OCI-LY1 (cell line): ENCODE measurements around the gene TRRAP.
A peak's percentile ranks its signal among the peaks of the same experiment; 100 is the strongest.

ENCODE experiments used
- EZH2 ChIP-seq: fragments of 200-600 bp; sonication (generic), shearing (Covaris generic); IDR thresholded peaks from 2 replicates; pipeline ENCODE4 v1.8.0; 2017; ENCODE audit warnings: borderline replicate concordance, mixed run types, mild to moderate bottlenecking, antibody characterized with exemption, low read length, moderate library complexity, mixed read lengths
- TF ChIP-seq, protein P1 (sequence below): fragments of 200-600 bp; sonication (generic), shearing (Covaris generic); IDR thresholded peaks from 2 replicates; pipeline ENCODE4 v1.5.1; 2017; ENCODE audit warnings: mild to moderate bottlenecking, antibody characterized with exemption, low read length, moderate library complexity, mixed read lengths

DNA sequence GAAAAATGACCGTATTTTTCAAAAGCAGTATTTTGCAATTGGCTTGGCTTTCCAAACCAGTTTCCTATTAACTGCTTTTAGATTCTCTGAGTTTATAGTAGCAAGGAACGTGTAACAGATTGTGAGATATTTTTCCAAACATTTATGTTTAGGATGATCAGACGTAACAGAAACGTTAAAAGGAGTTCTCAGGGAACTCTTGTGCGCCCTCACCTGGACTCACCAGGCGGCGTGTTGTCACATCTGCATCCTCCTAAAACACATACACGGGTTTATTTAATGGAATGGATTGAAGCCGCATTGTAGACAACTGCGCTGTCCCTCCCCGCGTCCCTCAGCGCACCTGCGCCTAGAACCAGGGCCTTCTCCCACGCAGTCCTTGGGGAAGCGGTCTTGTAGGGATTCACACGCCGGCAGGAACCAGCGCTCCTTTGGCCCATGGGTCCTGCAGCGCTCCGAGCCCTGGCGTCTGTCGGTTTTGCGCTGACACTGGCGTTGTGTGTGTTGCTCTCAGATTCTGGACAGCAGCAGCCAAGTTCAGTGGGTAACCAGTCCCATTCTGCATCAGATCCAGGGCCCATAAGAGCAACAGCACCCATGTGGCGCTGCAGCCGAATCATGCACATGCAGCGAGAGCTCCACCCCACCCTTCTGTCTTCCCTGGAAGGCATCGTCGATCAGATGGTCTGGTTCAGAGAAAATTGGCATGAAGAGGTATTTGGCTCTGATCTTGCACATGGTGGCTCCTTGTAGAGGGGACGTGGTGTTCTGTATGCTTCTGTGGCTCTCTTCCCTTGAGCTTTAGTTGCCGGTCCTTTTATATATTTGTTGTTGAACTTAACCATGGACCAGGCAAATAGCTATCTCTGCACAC lies 114.9 kb downstream of the TRRAP start:
- TF ChIP-seq, protein P1, sequence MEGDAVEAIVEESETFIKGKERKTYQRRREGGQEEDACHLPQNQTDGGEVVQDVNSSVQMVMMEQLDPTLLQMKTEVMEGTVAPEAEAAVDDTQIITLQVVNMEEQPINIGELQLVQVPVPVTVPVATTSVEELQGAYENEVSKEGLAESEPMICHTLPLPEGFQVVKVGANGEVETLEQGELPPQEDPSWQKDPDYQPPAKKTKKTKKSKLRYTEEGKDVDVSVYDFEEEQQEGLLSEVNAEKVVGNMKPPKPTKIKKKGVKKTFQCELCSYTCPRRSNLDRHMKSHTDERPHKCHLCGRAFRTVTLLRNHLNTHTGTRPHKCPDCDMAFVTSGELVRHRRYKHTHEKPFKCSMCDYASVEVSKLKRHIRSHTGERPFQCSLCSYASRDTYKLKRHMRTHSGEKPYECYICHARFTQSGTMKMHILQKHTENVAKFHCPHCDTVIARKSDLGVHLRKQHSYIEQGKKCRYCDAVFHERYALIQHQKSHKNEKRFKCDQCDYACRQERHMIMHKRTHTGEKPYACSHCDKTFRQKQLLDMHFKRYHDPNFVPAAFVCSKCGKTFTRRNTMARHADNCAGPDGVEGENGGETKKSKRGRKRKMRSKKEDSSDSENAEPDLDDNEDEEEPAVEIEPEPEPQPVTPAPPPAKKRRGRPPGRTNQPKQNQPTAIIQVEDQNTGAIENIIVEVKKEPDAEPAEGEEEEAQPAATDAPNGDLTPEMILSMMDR, result peak; percentile 47
- no peak for TF ChIP-seq EZH2
